Hair follicular keratinocyte (primary cell): Measurements from ENCODE around the gene OR8B2. TPM values are rescaled to one million over a fixed set of nuclear protein-coding genes. Genes with fewer than 3 reads are reported as not detected.

ENCODE experiments used
- total RNA-seq: library from RNA; depleted of rRNA; stranded (reverse); fragments of >200 nt; gene quantifications from 2 replicates; pipeline ENCODE4 v1.2.3, GENCODE V29; 2015

OR8B2 gene, protein sequence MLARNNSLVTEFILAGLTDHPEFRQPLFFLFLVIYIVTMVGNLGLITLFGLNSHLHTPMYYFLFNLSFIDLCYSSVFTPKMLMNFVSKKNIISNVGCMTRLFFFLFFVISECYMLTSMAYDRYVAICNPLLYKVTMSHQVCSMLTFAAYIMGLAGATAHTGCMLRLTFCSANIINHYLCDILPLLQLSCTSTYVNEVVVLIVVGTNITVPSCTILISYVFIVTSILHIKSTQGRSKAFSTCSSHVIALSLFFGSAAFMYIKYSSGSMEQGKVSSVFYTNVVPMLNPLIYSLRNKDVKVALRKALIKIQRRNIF
- not detected in 2 replicates for total RNA-seq

DNA sequence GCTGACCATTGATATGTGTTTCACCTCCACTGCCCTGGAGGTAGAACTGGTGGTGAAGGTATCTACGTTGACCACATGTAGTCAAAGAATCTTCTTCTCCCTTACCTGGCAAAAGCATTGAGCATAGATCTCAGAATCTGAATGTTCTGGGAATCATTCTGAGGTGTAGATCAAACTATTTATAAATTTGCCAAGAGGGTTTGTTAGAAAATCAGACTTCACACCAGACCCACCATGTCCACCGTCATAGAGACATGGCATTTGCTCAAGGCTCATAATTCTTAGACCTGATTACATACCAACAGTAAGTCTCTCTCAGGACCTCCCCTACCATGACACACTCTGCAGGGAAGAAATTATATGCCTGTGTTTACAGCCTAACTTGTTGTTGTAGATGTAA lies at the start of gene OR8B2:
Gene OR8B2 (minus strand): TSS at position 101 of the 400 bp plus-strand sequence. CDS start 1,156 bp downstream, outside the sequence.

DNA sequence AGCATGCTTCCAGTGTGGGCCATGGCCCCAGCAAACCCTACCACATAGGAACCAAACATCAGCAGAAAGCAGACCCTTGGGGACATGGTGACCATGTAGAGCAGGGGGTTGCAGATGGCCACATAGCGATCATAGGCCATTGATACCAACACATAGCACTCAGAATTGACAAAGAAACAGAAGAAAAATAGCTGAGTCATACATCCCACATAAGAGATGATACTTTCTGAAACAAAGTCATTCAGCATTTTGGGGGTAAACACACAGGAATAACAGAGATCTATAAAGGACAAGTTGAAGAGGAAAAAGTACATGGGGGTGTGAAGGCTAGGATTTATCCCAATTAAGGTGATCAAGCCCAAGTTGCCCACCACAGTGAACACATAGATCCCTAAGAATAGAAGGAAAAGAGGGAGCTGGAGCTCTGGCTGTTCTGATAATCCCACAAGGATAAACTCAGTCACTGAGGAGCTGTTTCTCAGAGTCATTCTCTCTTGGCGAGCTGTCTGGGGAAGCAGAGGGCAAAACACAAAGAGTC lies 40.2 kb upstream of the OR8B2 start, which contains the start of gene OR8B4:
Gene OR8B4 (minus strand): TSS at position 488 of the 538 bp plus-strand sequence. CDS start 0 bp downstream, at position 488.

GRCh38 chr11:124398924-124399323 lies 14.6 kb upstream of the OR8B2 start, which contains the start of gene OR8B3:
Gene OR8B3 (minus strand): TSS chr11:124399024. CDS start chr11:124397351, 1,673 bp downstream.

Other genes starting within 250 kb of the OR8B2 start
- not detected in 2 replicates for gene OR10D3, start 201.2 kb downstream of the OR8B2 start, total RNA-seq
- not detected in 2 replicates for gene OR8G1, start 143.4 kb downstream of the OR8B2 start, total RNA-seq
- not detected in 2 replicates for gene OR8G5, start 128.1 kb downstream of the OR8B2 start, total RNA-seq
- not detected in 2 replicates for gene OR8D1, start 70.5 kb downstream of the OR8B2 start, total RNA-seq
- gene OR8D2, start 64.3 kb downstream of the OR8B2 start, total RNA-seq: not detected in 2 replicates
- not detected in 2 replicates for gene OR8B3, start 14.5 kb upstream of the OR8B2 start, total RNA-seq
- gene OR8B4, start 40.4 kb upstream of the OR8B2 start, total RNA-seq: not detected in 2 replicates
- gene OR8B8, start 61.2 kb upstream of the OR8B2 start, total RNA-seq: not detected in 2 replicates
- gene OR8B12, start 159.2 kb upstream of the OR8B2 start, total RNA-seq: not detected in 2 replicates
- gene OR8A1, start 185.5 kb upstream of the OR8B2 start, total RNA-seq: not detected in 2 replicates
- not detected in 2 replicates for gene PANX3, start 226.9 kb upstream of the OR8B2 start, total RNA-seq
- gene TBRG1, start 238.4 kb upstream of the OR8B2 start, total RNA-seq: 19.3 and 19.7 TPM in 2 replicates